Measurements from ENCODE around the gene LCA5.
A peak's percentile ranks its signal among the peaks of the same experiment; 100 is the strongest.
"Not testable (repeated sequence)": the region's sequence is repeated elsewhere in the genome, so short reads cannot be mapped to it uniquely, and the experiment has no call there.

The LCA5 gene

DNA sequence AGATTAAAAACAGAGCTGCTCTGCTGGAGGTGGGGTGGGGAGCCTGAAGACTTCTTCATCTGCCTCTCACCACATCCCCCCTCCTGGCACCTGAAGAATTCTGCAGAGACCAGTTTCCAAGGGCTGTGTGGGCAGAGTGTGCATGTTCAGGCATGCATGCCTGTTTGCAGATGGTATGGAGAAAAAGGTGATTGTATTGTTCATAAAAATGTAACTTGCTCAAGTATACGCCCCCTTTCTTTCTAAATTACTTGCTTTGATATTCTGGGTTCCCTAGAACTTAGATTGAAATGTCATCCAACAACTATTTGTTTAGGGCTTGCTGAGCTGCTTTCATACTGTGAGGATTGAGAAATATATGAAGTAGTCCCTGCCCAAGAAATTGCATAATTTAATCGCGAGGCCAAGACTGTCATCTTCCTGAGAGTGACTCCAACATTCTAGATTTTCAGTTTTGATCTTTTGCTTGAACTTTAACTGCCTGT, 83.6 kb downstream of the LCA5 start:
- no peak overlapping the region for H3K4me3 ChIP-seq (ENCODE audit: low read depth, low read length)
- peak; percentile 88 for DNase-seq (ENCODE audit: low read depth)
- TF ChIP-seq, protein P1, sequence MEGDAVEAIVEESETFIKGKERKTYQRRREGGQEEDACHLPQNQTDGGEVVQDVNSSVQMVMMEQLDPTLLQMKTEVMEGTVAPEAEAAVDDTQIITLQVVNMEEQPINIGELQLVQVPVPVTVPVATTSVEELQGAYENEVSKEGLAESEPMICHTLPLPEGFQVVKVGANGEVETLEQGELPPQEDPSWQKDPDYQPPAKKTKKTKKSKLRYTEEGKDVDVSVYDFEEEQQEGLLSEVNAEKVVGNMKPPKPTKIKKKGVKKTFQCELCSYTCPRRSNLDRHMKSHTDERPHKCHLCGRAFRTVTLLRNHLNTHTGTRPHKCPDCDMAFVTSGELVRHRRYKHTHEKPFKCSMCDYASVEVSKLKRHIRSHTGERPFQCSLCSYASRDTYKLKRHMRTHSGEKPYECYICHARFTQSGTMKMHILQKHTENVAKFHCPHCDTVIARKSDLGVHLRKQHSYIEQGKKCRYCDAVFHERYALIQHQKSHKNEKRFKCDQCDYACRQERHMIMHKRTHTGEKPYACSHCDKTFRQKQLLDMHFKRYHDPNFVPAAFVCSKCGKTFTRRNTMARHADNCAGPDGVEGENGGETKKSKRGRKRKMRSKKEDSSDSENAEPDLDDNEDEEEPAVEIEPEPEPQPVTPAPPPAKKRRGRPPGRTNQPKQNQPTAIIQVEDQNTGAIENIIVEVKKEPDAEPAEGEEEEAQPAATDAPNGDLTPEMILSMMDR (conservative IDR thresholded peaks at IDR 0.05; ENCODE audit: low read depth, low read length): peak; percentile 21

DNA sequence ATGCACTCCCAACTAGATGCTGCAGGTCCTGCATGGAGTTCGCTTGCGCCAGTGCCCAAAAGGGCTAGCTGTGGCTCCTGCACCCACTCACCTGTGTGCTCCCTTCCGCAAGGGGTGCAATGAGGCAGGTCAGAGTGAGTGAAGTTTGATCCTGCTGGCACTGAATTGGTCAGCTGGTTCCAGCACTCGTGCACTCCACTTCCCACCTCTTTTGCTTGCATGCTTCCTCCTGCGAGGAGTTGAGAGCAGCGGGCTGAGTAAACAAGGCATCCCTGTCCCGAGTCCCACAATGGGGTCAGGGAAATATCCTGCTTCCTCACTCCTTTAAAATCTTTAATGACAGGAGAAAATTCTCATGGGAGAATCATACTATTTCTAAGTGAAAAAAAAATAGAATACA, 86.2 kb downstream of the LCA5 start:
- TF ChIP-seq, protein P1 (conservative IDR thresholded peaks at IDR 0.05; ENCODE audit: low read depth, low read length): no peak
- no peak overlapping the region for H3K4me3 ChIP-seq (ENCODE audit: low read depth, low read length)
- DNase-seq (ENCODE audit: low read depth): no peak

DNA sequence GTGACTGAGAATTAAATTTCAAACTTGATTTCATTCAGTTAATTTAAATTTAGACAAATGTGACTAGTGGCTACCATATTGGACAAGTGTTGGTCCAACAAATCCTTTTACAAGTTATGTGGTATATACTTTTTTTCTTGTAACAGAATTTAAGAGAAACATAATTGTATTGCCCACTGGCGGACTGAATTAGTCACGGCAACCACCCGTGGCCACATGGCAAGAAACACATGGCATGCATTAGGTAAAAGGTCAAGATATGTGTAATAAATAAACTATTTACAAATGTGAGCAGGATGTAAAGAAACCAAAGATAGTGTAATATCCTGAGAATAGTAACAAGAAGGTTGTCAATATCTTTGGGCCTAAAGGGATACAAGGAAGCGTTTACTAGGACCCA, 91.2 kb downstream of the LCA5 start:
- H3K4me3 ChIP-seq (ENCODE audit: low read depth, low read length): no peak overlapping the region
- DNase-seq (ENCODE audit: low read depth): peak; percentile 64
- TF ChIP-seq, protein P1 (conservative IDR thresholded peaks at IDR 0.05; ENCODE audit: low read depth, low read length): peak; percentile 46

DNA sequence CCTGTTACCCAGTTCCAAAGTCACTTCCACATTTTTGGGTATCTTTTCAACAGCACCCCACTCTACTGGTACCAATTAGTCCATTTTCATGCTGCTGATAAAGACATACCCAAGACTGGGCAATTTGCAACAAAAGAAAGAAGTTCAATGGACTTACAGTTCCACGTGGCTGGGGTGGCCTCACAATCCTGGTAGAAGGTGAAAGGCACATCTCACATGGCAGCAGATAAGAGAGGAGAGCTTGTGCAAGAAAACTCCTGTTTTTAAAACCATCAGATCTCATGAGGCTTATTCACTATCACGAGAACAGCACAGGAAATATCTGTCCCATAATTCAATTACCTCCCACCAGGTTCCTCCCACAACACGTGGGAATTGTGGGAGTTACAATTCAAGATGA, 93.4 kb downstream of the LCA5 start:
- H3K4me3 ChIP-seq (ENCODE audit: low read depth, low read length); DNase-seq (ENCODE audit: low read depth): not testable (repeated sequence)

DNA sequence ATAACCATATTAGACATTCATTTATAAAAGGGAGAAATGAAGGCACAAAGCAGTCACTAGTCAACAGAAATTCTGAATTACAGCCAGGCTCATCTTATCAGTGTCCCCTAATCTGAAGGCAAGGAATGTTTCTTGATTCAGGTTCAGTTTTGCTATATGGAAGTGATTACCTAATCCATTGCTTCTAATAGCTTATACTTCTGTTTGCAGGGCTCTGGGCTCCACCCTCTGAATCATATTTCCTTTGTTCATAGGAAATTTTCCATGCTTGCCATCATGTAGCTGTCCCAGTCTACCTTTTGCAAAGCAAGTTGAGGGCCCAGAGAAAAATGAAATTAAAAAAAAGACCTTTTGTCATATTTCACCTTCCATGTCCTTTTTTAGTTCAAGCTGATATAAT, 96.0 kb downstream of the LCA5 start:
- H3K4me3 ChIP-seq (ENCODE audit: low read depth, low read length): no peak overlapping the region
- TF ChIP-seq, protein P1 (conservative IDR thresholded peaks at IDR 0.05; ENCODE audit: low read depth, low read length): no peak
- no peak for DNase-seq (ENCODE audit: low read depth)

DNA sequence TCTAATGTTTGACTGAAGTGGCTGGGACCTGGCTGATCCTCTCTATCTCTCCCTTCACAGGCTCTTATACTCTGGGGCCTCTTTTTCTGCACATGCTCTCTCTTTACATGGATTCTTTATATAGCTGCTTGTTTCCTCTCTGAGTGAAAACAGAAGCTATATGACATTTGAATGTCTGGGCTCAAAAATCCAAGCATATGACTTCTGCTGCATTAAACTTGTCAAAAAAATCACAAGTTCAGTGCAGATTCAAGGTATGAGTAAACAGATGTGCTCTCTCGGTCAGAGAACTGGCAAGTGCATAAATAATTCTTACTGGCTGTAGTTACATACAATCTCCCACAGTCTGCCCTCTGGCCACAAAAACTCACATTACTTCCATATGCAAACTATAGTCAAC, 96.6 kb downstream of the LCA5 start:
- no peak overlapping the region for H3K4me3 ChIP-seq (ENCODE audit: low read depth, low read length)
- DNase-seq (ENCODE audit: low read depth): no peak
- TF ChIP-seq, protein P1 (conservative IDR thresholded peaks at IDR 0.05; ENCODE audit: low read depth, low read length): no peak

DNA sequence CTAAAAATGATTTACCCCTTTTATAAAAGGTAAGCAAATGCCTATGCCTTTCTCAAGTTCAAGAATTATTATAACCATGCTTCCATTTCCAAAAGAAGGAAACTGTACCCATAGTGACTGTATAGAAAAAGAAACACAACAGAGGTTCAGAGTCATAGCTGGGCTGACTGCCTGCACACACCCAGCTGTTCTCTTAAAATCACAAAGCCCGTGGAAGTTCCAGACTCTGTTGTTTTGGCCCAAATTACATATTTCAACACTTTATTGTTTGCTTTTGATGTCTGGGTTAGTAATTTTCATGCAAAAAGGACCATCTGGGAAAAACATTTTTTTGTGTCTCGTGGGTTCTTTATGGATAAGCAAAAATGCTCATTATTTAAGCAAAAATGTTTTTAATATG, 99.2 kb downstream of the LCA5 start:
- H3K4me3 ChIP-seq (ENCODE audit: low read depth, low read length): no peak overlapping the region
- peak; percentile 78 for DNase-seq (ENCODE audit: low read depth)
- TF ChIP-seq, protein P1 (conservative IDR thresholded peaks at IDR 0.05; ENCODE audit: low read depth, low read length): no peak

DNA sequence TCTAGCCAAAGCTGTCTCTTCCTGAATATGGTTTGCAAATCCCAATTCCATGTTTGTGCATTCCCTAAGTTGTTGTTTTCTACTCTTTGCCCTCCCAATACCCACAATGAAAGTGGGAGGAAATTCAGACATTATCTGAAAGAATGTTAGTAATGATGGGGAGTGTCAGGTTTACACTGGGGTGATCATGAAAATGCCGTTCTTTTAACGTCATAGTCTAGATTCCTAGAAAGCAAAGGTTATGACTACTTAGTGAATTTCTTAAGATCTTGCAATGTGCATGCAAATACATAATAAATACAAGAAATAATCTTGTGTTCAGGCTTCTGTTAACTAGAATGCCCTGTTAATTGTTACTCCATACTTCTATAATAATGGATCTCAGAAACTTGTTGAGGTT, 101.0 kb downstream of the LCA5 start:
- peak; percentile 67 for DNase-seq (ENCODE audit: low read depth)
- no peak overlapping the region for H3K4me3 ChIP-seq (ENCODE audit: low read depth, low read length)
- TF ChIP-seq, protein P1 (conservative IDR thresholded peaks at IDR 0.05; ENCODE audit: low read depth, low read length): no peak

All from choroid plexus epithelial cell (primary cell).